ENCODE measurements around the gene CARS2. TPM values are rescaled to one million over a fixed set of nuclear protein-coding genes. Genes with fewer than 3 reads are reported as not detected.

Gene CARS2
- total RNA-seq, 4 donors from 2014 or later = 27.4 to 229 (median 53.8) TPM

DNA sequence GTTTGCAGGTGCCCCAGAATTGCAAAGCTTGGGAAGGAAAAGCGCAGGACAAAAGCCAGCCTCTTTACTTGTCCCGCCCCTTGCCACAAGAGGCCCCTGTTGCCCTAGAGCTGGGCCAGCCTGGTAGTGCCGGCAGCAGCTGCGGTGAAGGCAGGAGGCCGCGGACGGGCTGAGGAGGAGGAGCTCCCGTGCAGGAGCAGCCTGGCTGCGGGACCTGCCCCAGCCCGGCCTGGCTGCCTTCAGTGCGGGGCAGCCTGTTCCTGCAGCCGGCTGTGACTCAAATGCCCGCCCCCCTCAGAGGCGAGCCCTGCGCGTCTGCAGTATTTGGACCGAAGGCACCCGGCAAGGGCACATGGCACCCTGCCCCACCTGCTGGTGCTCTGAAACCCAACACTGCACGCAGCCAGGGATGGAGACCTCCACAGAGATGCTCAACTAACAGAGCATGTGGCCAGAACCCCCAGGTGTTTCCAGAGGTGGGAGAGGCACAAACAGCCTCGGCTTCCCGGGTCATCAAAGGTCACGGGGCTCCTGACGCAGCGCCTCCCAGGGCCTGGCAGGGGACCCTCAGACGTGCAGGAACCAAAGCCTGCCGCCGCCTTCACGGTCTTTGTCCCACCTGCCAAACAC lies 60.9 kb downstream of the CARS2 start:
- DNase-seq = peak in 1 of 2 donors; percentile 40
- H3K4me3 ChIP-seq = no peak overlapping the region
- no peak overlapping the region for H3K27ac ChIP-seq
- H3K9me3 ChIP-seq = no peaks in the 10 kb centered on the region
- no peaks in the 10 kb centered on the region for H3K36me3 ChIP-seq
- no peaks in the 10 kb centered on the region for H3K27me3 ChIP-seq
- H3K4me1 ChIP-seq = no peaks in the 10 kb centered on the region
- intact Hi-C loops (cut with DNase I; ENCODE audit: low total_unique reads) = no loop called here
- TF ChIP-seq, protein P1, sequence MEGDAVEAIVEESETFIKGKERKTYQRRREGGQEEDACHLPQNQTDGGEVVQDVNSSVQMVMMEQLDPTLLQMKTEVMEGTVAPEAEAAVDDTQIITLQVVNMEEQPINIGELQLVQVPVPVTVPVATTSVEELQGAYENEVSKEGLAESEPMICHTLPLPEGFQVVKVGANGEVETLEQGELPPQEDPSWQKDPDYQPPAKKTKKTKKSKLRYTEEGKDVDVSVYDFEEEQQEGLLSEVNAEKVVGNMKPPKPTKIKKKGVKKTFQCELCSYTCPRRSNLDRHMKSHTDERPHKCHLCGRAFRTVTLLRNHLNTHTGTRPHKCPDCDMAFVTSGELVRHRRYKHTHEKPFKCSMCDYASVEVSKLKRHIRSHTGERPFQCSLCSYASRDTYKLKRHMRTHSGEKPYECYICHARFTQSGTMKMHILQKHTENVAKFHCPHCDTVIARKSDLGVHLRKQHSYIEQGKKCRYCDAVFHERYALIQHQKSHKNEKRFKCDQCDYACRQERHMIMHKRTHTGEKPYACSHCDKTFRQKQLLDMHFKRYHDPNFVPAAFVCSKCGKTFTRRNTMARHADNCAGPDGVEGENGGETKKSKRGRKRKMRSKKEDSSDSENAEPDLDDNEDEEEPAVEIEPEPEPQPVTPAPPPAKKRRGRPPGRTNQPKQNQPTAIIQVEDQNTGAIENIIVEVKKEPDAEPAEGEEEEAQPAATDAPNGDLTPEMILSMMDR (IDR thresholded peaks at IDR 0.05) = peak in 3 of 4 experiments; percentile 16 to 37 (median 19)
- no peak for TF ChIP-seq POLR2A (IDR thresholded peaks at IDR 0.05)

DNA sequence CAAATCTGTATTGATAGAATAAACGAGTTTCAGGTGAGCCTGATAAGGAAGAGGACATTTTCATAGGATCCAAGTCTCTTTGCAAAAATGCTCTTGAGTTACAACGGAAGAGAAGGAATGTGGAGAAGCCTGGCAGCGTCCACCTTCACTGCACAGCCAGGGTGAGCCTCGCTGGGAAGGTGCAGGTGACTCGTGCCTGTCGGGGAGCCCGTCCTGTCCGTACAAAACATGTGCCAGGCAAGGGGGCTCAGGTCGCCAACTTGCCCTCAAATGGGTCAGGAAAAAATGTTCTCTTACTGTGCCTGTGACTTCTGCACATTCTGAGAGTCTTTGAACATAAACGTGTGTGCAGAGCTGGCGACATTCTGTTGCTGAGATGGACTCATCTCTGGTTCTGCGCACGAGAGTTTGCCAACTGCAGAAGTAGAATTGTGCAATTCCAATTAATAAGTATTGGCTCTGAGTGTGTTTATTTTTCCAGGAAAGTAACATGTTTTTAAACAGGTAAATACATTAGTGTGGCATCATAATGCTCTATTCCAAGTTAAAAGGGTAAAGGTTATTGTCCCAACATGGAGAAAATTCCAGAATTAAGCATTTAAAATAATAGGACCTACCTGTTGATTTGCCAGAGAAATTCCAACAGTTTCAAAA lies 62.0 kb downstream of the CARS2 start:
- Histone ChIP-seq H3K36me3 (no peaks in the 10 kb centered on the region), H3K4me3 (no peak overlapping the region), H3K27me3 (no peaks in the 10 kb centered on the region), H3K9me3 (no peaks in the 10 kb centered on the region), H3K4me1 (no peaks in the 10 kb centered on the region), H3K27ac (no peak overlapping the region)
- intact Hi-C loops (cut with DNase I; ENCODE audit: low total_unique reads) = no loop called here
- no peak for TF ChIP-seq POLR2A (IDR thresholded peaks at IDR 0.05)
- TF ChIP-seq, protein P1 (IDR thresholded peaks at IDR 0.05) = no peak
- no peak for DNase-seq

DNA sequence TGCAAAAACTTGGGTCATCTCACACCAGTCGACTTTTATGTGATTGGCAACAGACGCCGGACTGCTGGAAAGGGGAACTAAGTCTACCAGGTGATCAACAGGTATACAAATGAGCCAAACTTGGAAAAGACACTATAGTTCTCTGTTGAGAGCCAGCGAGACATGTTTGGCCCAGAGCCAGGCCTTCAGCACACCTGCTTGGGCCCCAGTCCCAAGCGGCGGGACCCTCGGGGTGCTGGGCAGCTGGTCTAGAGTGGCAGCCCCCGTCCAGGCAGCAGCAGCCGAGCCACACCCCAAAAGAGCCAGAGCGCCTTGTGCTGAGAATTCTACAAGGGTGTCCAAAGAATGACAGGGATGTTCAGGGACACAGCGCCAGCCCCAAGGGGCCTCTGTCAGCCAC lies 62.6 kb downstream of the CARS2 start:
- Histone ChIP-seq H3K9me3 (no peaks in the 10 kb centered on the region), H3K27ac (no peak overlapping the region), H3K4me3 (no peak overlapping the region), H3K36me3 (no peaks in the 10 kb centered on the region), H3K4me1 (no peaks in the 10 kb centered on the region), H3K27me3 (no peaks in the 10 kb centered on the region)
- TF ChIP-seq, protein P1 (IDR thresholded peaks at IDR 0.05) = no peak
- TF ChIP-seq POLR2A (IDR thresholded peaks at IDR 0.05) = no peak
- intact Hi-C loops (cut with DNase I; ENCODE audit: low total_unique reads) = no loop called here
- DNase-seq = no peak

DNA sequence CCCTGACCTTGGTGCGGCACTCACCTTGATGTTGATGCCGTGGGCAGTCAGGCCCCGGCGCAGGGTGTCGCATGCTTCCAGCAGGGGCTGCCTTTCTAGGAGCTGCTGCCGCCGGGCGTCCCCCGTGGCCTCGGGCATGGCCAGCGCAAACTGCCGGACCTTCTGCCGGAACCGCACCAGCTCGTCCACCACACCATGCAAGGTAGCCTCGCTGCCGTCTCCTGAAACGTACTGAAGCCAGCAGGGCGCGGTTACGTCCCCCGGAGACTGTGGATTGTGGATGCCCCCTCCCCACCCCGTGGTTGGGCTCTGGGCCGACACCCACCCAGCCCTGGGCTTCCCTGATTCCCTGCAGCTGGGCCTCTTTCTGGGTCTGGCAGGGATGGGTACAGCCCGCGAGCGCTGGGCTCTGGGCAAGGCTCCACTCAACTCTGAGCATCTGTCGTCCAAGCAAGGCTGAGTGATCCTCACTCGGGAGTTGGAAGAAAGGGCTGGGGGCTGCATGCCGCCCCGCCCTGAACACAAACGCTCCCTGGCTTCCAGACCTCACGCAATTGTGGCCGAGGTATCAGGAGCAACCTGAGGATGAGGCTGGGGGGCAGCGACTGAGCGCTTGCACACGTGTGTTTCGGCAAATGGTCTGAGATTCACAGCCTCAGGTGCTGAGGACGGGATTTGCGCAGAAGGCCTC lies 63.5 kb downstream of the CARS2 start:
- TF ChIP-seq, protein P1 (IDR thresholded peaks at IDR 0.05) = no peak
- no peak for TF ChIP-seq POLR2A (IDR thresholded peaks at IDR 0.05)
- no peaks in the 10 kb centered on the region for H3K9me3 ChIP-seq
- H3K4me3 ChIP-seq = no peak overlapping the region
- H3K4me1 ChIP-seq = no peaks in the 10 kb centered on the region
- H3K27ac ChIP-seq = no peak overlapping the region
- no peaks in the 10 kb centered on the region for H3K27me3 ChIP-seq
- intact Hi-C loops (cut with DNase I; ENCODE audit: low total_unique reads) = no loop called here
- no peak for DNase-seq
- no peaks in the 10 kb centered on the region for H3K36me3 ChIP-seq

Measured in uterus (tissue), 4 donors.